Kidney (tissue), 14 donors: ENCODE measurements around the gene FRMD1. TPM values are rescaled to one million over a fixed set of nuclear protein-coding genes. Genes with fewer than 3 reads are reported as not detected.

Experiments
- DNase-seq, 5 donors: peaks; one replicate each; pipeline ENCODE4 v3.0.0-alpha.2; 2013 to 2020
- FAIRE-seq: peaks from 2 replicates; lab custom pipeline; 2012; peaks lifted over from hg19 to GRCh38; lab: Jason Lieb, UNC
- H3K27ac ChIP-seq, 2 donors: one replicate each; pipeline ENCODE4 v1.7.0; 2013; ENCODE audit warnings: low read depth in 2 of 2, low read length in 2 of 2, inconsistent platforms in 1 of 2
- H3K27me3 ChIP-seq: one replicate; pipeline ENCODE4 v1.7.1; 2013; ENCODE audit warnings: low read length, inconsistent platforms; ENCODE audit not compliant: control insufficient read depth, insufficient read depth
- H3K36me3 ChIP-seq, 3 donors: one replicate each; pipeline versions ENCODE4 v1.7.0 to v1.7.1; 2013; ENCODE audit warnings: low read length in 3 of 3, control low read depth in 1 of 3, inconsistent platforms in 1 of 3; ENCODE audit not compliant: insufficient read depth in 3 of 3, control insufficient read depth in 2 of 3
- H3K4me1 ChIP-seq, 3 donors: one replicate each; pipeline versions ENCODE4 v1.7.0 to v1.7.1; 2013; ENCODE audit warnings: low read length in 3 of 3, inconsistent platforms in 1 of 3, low read depth in 1 of 3; ENCODE audit not compliant: control insufficient read depth in 2 of 3, insufficient read depth in 2 of 3
- H3K4me3 ChIP-seq, 3 donors: one replicate each; pipeline versions ENCODE4 v1.7.0 to v1.8.1; 2013; ENCODE audit warnings: low read length in 3 of 3, control low read depth in 1 of 3, inconsistent platforms in 1 of 3
- H3K9ac ChIP-seq, 3 donors: one replicate each; pipeline versions ENCODE4 v1.7.0 to v1.7.1; 2013; ENCODE audit warnings: low read length in 3 of 3, control low read depth in 1 of 3, inconsistent platforms in 1 of 3
- H3K9me3 ChIP-seq, 3 donors: one replicate each; pipeline versions ENCODE4 v1.7.0 to v1.7.1; 2013; ENCODE audit warnings: low read length in 3 of 3, control low read depth in 1 of 3, inconsistent platforms in 1 of 3; ENCODE audit not compliant: control insufficient read depth in 2 of 3, insufficient read depth in 1 of 3
- CTCF ChIP-seq: IDR thresholded peaks from 3 replicates; pipeline ENCODE4 v1.5.1; 2012; ENCODE audit warnings: mild to moderate bottlenecking, moderate library complexity, borderline replicate concordance; ENCODE audit not compliant: insufficient read depth; ENCODE audit errors: extremely low read depth
- intact Hi-C: fragments of 100-400 bp; cut with DNase I; formaldehyde crosslinking; loops from one replicate; pipeline ENCODE4 v1.11.1; 2022
- polyA plus RNA-seq: library from polyadenylated mRNA; stranded (reverse); fragments of 350-450 nt; fragmentation: Illumina TruSeq; extraction: RNeasy Lipid Tissue Mini Kit (QIAGEN cat#74804); gene quantifications from one replicate; pipeline ENCODE4 v1.2.3, GENCODE V29; 2014; ENCODE audit warnings: low read depth, low replicate concordance; ENCODE audit not compliant: insufficient read depth
- total RNA-seq: library from RNA; stranded (reverse); fragmentation: NEBNext Ultra II Directional; extraction: Animal tissue kit (Norgen Biotek cat#: 25700); gene quantifications from one replicate; pipeline ENCODE4 v1.2.1, GENCODE V29; 2021
- donor health status: control.
- donor health status: control.
- donor health status: control.
- donor health status: control.
- donor health status: control.
- donor health status: DM: yes; HTN: yes; CAD: no.
- donor health status: Normal renal cell carcinoma (clear cell type).

Gene FRMD1
- total and polyA plus RNA-seq, 2 donors from 2014 or later, result 1.1 to 7.5 TPM

DNA sequence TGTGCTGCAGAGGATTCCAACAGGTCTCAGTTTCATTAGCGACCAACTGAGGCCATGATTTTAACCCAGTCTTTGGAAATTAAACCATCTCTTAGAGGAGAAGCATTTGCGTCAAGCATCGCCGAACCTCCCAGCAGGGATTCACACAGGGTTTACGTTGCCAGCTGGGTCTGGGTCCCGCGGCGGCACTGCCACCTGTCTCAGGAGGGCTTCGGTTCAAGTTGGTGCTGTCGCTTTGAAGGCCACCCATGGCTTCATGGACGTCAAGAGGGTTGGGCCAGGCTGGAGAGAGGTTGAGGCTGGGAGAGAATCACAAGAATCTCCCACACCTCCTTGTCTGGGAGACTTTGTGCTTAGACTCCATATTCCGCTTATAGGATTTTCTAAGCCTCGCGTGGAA, 43.0 kb upstream of the FRMD1 start:
- H3K27ac ChIP-seq, result no peak overlapping the region
- H3K4me3 ChIP-seq, result no peak overlapping the region
- no peaks in the 10 kb centered on the region for H3K36me3 ChIP-seq
- intact Hi-C loops, result no loop called here
- H3K9me3 ChIP-seq, result no peaks in the 10 kb centered on the region
- peak in 3 of 5 donors; percentile 7 to 26 (median 18) for DNase-seq
- no peak for FAIRE-seq
- H3K9ac ChIP-seq, result no peak overlapping the region
- H3K4me1 ChIP-seq, result peaks cover 0 to 2% (median 0%) of the 10 kb centered on the region in 3 donors
- no peak for TF ChIP-seq CTCF
- no peaks in the 10 kb centered on the region for H3K27me3 ChIP-seq

- Histone ChIP-seq H3K27ac (no peak overlapping the region), H3K36me3 (no peaks in the 10 kb centered on the region), H3K4me1 (peaks cover 0 to 2% (median 0%) of the 10 kb centered on the region in 3 donors), H3K9me3 (no peaks in the 10 kb centered on the region), H3K9ac (no peak overlapping the region), H3K27me3 (no peaks in the 10 kb centered on the region), H3K4me3 (no peak overlapping the region)
- FAIRE-seq, result no peak
- peak in 3 of 5 donors; percentile 8 to 40 (median 27) for DNase-seq
- no peak for TF ChIP-seq CTCF
- intact Hi-C loops, result no loop called here
Measured at GRCh38 chr6:168121303-168121665, 42.3 kb upstream of the FRMD1 start.

GRCh38 chr6:168120390-168121302, 41.6 kb upstream of the FRMD1 start:
- no peaks in the 10 kb centered on the region for H3K9me3 ChIP-seq
- TF ChIP-seq CTCF, result no peak
- H3K4me1 ChIP-seq, result peaks cover 0 to 2% (median 0%) of the 10 kb centered on the region in 3 donors
- H3K27me3 ChIP-seq, result no peaks in the 10 kb centered on the region
- intact Hi-C loops, result no loop called here
- no peak overlapping the region for H3K27ac ChIP-seq
- peak in 3 of 5 donors; percentile 2 to 37 (median 15) for DNase-seq
- no peak for FAIRE-seq
- H3K4me3 ChIP-seq, result no peak overlapping the region
- no peak overlapping the region for H3K9ac ChIP-seq
- H3K36me3 ChIP-seq, result no peaks in the 10 kb centered on the region
